GM19351 (cell line): ENCODE data around the gene FAM184A.

Experiments used
- ATAC-seq: cut with Tn5 transposase; IDR thresholded peaks from one replicate; pipeline ENCODE4 v1.9.1; 2021; ENCODE audit warnings: mild to moderate bottlenecking, moderate library complexity; ENCODE audit not compliant: unreplicated experiment

FAM184A gene

DNA sequence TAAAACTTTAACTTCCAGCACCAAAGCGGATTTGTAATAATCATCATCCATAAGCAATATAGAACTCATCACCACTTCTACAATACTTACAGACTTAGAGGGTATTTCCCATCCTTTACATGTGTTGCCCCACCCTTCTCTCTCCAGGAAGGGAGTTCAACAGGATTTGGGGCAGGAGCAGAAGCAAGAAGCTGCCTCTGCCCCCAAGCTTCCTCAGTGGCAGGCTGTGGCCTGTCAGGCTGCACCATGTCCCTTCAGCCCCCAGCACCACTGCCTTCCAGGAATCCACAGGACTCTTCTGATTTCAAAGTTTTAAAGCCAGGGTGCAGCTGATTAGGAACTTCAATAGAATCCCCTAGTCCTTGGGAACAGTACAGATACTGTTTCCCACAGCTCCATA lies 106.8 kb downstream of the FAM184A start:
- no peak for ATAC-seq

DNA sequence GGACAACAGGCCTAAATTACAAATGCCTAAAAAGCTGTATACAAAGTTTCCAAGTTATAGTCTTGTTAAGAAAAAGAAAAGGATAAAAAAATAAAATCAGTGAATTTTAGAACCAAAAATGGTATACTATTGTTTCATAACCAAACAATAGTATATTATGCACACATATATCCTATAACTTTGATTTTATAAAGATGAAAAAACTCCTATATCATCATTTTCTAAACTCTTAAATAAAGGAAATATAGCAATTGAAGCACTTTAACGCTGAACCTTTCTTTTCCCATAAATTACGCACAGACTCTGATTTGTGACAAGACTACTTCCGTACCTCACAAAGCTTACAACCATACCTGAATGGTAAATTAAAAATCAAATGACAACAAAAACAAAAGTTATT lies 107.6 kb downstream of the FAM184A start:
- no peak for ATAC-seq

DNA sequence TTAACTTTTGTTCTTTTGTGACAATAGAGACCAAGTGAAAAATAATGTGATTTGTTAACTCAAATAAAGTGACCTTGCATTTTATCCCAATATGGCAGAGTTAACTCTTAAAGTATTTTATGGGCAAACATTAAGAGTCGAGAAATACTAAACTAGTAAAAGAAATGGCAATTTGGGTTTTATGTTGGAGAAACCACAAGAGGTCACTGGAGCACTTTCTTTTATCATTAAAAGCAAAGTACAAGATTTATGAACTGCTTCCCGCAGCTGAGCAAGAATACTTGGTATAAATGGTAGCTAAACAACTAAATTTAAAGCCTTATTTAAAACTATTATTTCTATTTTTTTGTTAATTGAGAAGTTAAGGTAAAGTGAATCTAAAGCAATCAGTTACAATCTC lies 110.0 kb downstream of the FAM184A start:
- peak; percentile 58 for ATAC-seq

DNA sequence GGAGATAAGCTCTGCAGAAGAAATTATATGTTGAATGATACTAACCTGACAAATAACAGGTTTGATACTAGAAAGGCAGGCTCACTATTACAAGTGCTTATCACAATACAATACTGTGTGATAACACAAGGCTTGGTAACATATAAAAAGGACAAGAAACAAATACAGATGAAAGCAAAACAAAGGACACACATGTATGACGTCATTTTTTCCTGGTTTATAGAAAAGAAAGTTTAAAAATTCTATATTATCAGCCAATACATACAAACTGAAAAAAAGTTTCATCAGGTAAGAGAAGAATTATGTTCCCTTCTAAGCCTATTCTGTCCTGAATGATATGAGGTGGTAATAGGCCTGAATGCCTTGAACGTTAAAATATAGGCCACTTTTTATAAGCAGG lies 111.2 kb downstream of the FAM184A start:
- no peak for ATAC-seq

DNA sequence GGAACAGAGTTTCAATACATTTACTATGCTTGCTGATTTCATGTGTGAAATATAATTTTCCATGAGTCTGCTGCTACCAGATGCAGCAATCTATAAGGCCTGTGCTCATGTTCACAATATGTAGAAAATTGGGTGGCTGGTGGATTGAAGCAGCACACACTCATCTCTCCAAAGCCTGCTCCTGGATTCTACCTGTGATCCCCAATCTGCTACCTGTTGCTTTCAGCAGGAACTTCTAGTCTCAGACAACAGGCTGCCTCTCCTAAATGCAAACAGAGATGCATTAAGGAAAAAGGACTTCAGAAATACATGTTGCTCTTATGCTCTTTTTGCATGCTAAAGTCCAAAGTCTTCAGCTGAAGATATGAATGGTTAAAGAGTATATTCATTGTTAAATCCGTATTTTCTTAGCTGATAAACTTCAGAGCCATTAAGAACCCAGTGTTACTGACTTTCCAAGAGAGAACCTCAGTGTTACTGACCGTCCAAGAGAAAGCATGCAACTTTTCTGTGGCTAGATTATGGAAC lies 112.6 kb downstream of the FAM184A start:
- ATAC-seq = no peak

DNA sequence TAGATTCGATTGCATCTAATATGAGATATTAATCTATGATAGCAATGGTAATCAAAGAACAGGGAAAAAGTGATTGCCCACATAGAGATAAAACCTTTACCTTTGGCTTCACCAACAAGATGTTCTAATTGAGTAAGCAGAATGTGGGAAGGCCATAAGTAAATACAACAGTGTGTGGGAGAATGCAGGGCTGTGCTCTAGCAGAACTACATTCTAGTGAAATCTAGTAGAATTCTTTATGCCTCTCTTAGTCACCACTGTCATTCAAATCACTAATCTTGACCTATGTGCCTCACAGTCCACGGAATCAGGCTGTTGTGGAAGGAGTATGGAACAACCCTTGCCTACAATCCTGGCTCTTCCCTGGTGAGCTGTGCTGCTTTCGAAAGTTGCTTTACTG lies 113.1 kb downstream of the FAM184A start:
- no peak for ATAC-seq

DNA sequence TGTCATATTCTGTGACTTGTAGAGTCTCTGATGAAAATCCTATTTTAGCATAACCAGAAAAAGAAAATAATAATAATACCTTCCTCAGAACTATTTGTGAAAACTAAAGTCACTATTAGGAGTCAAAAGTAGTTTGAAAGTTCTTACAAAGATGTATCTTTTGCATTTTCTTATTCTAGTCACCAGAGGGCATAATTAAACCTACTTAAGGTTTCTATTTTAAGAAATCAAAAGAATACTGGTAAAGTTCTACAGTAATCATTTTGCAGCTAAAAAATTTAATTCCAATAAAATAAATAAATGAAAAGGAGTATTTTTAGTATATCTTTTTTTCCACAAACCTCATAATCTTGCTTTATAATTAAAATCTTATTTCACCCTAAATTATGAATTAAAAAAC lies 115.5 kb downstream of the FAM184A start:
- no peak for ATAC-seq

DNA sequence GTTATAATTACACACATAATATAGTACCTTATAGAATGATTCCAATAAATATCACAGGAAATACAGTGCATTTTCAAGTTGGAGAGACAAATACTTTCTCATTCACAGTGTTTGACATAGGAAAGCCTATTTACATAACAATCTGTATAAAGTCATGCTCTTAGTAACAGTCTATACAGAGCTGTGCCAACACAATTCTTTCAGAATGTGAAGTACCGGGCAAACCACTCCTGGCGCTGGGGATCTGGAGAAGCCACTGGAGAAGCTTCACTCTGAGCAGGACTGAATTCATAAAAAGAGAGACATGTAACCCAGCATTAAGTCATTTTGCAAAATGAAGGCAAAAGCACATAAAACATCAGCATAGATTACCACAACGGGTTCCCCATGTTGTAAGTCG lies 118.6 kb downstream of the FAM184A start:
- ATAC-seq = no peak

DNA sequence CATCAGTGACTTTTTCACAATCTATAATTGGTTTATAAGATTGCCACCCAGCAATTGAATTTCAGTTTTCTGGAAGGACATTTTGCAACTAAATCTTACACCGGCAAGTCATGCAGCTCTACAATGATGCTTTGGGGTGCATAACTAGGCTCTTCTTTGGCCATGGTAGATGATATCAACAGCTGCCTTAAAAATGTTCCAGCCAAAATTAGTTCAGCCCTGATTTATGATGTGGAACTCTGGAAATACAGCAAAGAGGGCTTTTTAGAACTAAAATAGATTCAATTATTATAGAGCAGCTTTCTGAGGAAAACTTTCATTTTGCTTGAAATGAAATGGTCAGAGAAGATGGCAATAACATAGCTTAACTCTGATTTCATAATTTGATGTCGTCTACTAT lies 125.1 kb downstream of the FAM184A start:
- no peak for ATAC-seq

DNA sequence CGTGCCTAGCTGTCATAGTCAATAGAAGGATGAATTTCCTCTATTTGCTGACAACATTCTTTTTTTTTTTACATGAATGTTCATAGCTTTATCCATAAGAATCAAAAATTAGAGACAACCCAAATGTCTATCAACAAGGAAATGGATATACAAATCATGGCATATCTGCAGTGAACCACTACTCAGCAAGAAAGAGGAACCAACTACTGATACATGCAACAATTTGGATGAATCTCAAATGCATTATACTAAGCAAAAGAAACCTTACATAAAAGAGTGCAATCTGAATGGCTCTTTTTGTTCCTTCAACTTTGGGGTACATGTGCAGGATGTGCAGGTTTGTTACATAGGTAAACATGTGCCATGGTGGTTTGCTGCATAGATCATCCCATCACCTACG lies 125.8 kb downstream of the FAM184A start:
- ATAC-seq = no peak

DNA sequence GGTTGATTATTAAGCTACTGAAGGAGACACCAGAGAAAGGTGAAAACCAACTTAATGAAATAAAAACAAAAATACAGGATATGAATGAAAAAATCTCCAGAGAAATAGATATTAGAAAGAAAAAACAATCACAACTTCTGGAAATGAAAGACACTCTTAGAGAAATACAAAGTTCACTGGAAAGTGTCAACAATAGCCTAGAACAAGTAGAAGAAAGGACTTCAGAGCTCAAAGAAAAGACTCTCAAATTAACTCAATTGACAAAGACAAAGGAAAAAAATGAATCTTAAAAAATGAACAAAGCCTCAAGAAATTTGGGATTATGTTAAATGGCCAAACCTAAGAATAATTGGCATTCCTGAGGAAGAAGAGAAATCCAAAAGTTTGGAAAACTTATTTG lies 133.2 kb downstream of the FAM184A start:
- ATAC-seq = no peak

DNA sequence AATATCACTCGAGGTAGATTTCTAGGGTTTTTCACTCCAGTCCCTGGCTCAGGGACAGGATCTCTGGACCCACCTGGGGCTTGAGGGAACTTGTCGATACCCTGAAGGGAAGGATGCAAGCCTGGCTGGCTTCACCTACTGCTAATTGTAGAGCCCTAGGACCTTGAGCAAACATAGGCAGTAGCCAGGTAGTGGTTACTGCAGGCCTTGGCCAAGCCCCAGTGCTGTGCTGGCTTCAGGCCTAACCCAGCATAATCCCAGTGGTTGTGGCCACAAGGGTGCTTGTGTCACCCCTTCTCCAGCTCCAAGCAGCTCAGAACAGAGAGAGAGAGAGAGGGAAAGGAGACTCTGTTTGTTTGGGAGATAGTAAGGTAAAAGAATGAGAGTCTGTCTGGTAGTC lies 137.7 kb downstream of the FAM184A start:
- ATAC-seq = no peak

DNA sequence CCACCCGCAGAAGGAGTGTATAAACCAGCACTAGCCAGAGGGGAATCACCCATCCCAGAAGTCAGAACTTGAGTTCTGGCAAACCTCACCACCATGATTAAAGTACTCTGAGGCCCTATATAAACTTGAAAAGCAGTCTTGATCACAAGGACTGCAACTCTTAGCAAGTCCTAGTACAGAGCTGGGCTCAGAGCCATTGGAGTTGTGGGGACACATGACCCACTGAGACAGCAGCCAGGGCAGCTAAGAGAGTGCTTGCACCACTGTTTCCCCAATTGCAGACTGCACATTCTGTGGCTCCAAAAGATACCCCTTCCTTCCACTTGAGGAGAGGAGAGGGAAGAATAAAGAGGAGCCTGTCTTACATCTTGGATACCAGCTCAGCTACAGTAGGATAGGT lies 138.8 kb downstream of the FAM184A start:
- no peak for ATAC-seq

DNA sequence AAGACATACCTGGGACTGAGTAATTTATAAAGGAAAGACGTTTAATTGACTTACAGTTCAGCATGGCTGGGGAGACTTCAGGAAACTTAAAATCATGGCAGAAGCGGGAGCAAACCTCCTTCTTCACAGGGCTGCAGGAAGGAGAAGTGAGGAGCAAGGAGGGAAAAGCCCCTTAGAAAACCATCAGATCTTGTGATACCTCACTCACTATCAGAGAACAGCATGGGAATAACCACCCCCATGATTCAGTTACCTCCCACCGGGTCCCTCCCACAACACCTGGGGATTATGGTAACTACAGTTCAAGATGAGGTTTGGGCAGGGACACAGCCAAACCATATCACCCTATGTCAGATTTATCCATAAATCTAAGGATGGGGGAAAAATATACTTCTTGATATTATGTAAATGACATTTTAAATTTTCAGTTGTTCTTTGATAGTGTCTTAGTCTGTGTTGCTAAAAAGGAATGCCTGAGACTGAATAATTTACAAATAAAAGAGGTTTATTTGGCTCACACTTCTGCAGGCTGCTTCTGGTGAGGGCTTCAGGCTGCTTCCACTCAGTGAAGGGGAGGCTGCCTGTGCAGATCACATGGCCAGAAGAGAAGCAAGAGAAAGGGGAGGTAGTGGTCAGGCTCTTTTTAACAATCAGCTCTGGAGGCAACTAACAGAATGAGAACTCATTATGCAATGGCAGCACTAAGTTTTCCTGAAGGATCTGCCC lies 142.3 kb downstream of the FAM184A start:
- ATAC-seq = no peak

DNA sequence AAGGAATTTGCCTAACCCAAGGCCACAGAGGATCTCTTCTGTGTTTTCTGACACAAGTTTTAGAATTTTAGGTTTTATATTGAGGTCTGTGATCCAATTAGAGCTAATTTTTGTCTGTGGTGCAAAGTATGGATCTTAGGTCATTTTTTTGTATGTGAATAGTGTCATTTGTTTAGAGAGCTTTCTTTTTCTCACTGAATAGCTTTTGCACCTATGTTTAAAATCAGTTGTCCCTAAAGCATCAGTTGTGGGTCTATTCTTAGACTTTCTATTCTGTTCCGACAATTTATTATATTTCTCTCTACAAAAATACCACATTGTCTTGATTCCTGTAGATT lies 143.2 kb downstream of the FAM184A start:
- ATAC-seq = peak; percentile 9

DNA sequence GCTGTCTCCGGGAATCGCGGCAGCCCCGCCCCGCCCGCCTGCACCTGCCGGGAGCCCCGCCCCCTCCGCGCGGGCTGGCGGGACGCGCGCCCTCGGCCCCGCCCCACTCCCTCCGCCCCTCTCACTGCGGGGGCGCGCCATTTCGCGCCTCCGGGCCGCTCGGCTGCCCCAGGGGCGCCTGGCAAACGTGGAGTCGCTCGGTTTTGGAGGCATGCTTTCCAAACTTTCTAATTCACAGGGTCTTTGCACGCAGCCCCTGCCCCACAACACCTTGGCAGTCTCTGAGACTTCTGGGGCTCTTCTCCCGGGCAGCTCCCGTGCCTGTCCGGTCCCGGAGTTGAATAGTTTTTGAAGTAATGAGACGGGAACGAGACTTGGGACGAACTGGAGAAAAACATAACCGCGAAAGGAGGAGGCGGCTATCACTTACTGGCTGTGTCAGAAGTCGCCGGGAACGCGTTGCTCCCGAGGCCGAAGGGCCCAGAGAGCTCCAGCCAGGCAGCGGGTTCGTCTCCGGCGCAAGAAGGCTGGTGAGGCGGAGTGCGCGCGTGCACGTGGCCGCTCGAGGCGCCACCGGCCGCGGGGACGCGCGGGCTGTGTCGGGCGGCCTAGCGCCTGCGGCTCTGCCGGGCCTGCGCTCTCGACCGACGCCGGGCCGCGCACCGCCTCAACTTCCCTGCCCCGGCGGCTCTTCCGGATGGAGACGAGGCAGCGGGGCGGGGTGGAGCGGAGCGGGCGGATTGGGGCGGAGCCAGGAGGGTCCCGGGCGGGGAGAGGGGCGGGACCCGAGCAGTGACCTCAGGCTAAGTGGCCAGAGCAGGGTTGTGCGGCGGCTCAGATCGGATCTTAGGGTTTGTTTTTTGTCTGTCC lies 143.8 kb downstream of the FAM184A start, which contains the start of gene MCM9:
Gene MCM9, minus strand, starts transcription at position 699 of the 870 bp plus-strand sequence. CDS start 3,436 bp downstream, outside the sequence.
- ATAC-seq = peak; percentile 94

DNA sequence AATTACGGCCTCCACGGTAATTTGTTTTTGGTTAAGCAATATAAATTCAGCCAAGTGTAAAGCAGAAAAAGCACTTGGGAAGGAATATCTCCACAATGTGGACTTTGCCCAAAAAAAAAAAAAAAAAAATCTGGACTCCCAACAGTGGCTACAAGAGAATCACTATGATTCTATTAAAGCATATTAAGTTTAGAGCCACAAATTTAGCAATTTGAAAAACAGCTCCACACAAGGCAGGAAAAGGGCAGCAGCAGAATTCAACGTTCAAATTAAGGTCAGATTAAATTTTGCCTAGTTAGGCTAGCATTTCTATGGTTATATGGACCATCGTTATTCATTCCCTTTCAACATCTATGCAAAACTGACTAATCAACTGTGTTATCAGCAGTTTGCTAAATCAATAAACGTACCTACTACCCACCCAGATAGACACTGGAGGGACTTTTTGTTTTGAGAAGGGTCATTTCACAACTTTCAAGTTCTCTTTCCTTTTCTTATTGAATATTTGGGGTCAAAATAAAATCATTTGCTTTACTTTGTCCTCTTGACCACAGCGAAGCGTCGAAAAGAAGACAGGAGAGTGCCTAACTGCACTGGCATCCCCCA lies 144.5 kb downstream of the FAM184A start:
- ATAC-seq = peak; percentile 0

DNA sequence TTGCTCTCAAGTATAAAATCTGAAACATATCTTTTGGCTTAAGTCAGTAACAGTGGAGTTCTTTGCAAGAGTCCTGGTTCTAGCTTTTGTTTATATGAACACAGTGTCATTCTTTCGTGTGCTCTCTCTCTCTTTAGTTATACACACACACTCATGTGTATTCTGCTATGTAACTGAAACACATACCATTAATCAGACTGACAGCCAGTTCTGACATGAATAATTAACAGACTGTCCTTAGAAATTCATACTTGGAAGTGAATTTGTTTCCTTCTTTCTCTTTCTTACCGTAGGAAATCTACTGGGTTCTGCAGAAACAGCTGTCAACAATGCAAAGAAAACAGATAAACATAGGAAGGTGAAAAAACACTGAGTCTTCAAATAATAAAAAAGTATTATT lies 146.0 kb downstream of the FAM184A start:
- ATAC-seq = no peak

DNA sequence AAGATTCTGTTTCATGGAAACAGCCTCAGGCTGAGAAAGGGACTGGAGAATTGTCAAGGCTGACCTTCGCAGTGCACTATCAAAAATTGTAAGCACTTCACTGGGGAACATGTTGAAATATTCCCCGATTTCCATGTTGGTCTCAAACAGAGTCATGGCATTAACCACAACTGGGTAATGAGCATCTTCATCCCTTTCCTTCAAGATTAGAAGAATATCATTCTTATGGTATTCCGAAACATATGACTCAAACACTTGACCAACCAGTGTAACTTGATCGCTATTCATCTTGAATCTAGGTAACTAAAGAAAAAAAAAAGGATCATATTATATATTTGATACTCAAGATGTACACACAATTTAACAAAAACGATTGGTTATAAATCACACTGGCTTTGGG lies 147.0 kb downstream of the FAM184A start:
- no peak for ATAC-seq

DNA sequence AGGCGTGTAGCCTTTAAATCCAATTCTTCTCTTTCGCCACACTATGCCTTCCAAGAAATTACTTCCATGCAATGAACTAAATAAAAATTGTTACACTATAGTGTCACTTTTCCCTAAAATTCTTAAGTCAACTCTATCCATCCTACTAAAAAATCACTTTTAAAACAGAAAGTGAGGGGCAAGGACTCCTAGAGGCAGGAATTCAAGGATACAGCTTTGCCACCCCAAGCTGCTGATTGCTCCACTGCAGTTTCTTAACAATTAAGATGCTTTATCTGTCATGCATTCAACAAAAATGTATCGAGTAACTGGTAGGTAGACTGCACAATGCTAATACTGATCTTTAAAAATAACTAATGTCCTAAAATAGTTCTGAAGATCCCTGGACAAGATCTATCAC lies 147.8 kb downstream of the FAM184A start:
- no peak for ATAC-seq

DNA sequence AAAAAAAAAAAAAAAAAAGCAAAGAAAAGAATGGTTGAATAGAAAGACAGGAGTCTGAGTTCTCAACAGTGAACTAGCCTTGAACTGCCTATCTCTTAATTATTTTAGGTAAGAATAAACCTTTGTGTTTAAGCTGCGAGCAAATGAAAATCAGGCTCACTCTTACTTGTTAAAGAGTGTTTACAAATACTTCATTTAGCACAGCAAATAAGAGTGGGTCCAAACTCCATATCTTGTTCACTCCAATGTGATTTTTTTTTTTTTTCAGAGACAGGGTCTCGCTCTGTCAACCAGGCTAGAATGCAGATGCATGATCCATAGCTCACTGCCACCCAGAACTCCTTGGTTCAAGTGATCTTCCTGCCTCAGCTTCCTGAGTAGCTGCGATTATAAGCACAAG lies 155.4 kb downstream of the FAM184A start:
- no peak for ATAC-seq

DNA sequence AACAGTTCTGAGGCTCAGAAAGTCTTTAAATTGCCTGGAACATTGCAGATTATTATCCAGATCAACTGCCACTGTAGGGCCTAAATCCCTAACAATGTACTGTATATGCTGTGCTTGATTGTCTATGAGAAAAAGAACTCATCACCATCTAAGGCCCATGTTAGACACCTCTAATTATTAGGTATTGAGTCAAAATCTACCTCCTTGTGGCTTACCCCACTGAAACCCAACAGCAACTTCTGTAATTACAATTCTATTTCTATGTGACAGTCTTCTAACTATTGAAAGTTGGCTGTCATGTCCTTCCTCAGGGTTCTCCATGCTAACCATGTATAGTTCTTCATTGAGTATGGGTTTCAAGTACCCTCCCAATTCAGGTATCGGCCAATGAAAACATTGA lies 157.4 kb downstream of the FAM184A start:
- ATAC-seq = peak; percentile 73
